Epithelial cell of proximal tubule (primary cell): ENCODE results near the gene NCKAP5. TPM values are rescaled to one million over a fixed set of nuclear protein-coding genes. Genes with fewer than 3 reads are reported as not detected.

Experiments used
- DNase-seq: peaks from one replicate; pipeline ENCODE4 v3.0.0-alpha.2; 2011; ENCODE audit warnings: low read depth
- H3K4me3 ChIP-seq: 2 replicates; pipeline ENCODE4 v1.5.1; 2011; ENCODE audit warnings: low read depth, mild to moderate bottlenecking, low read length
- CTCF ChIP-seq: conservative IDR thresholded peaks from 2 replicates; pipeline ENCODE4 v1.5.1; 2012; ENCODE audit warnings: low read depth, mild to moderate bottlenecking, low read length
- total RNA-seq: library from RNA; depleted of rRNA; stranded (reverse); fragments of >200 nt; gene quantifications from 2 replicates; pipeline ENCODE4 v1.2.3, GENCODE V29; 2015

NCKAP5 gene
- total RNA-seq, 1 donor from 2014 or later, result 0.69 TPM

- no peak for TF ChIP-seq CTCF
These were observed 262.0 kb downstream of the NCKAP5 start for GRCh38 chr2:133306236-133306635.

DNA sequence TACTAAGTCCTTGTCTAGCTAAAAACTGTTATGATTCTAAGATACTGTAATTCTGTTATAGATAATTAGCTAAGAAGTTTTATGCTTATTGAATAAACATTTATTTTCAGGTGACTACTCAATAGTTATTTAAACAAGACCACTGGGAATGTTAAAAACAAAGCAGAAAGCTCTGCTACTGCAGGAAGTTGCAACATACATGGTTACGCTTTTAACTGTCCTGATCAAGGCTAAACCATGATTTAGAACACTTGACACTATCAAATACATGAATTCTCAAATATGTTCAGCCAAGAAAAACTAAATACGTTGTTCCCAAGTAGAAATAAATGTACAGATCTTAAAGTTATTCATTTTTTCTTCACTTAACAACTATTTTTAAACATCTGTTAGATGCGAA, 263.9 kb downstream of the NCKAP5 start:
- DNase-seq, result no peak
- H3K4me3 ChIP-seq, result no peak overlapping the region
- no peak for TF ChIP-seq CTCF

More at GRCh38 chr2:133306236-133306635, 262.0 kb downstream of the NCKAP5 start:
- no peak for DNase-seq
- H3K4me3 ChIP-seq, result no peak overlapping the region

DNA sequence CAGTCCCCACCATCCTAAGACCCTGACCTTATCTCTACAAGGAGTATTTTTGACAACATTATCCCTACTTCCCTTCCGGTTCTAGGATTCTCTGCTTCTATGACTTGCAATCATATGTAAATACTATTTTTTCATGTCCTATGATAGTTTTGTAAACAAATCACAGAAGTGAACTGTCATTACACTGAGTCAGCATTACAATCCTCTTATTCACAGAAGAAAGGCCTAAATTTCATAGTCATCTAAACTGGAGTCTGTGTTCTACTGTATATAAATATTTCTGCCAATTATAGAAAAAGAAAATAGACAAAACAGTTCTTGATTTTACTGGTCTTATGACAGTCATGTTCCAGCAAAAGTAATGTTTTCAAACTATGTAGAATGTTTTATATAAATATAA, 265.1 kb downstream of the NCKAP5 start:
- no peak overlapping the region for H3K4me3 ChIP-seq
- no peak for DNase-seq
- no peak for TF ChIP-seq CTCF

- TF ChIP-seq CTCF, result no peak
- DNase-seq, result no peak
These were observed 271.9 kb downstream of the NCKAP5 start for GRCh38 chr2:133296401-133296800.

GRCh38 chr2:133293544-133294353, 274.5 kb downstream of the NCKAP5 start:
- TF ChIP-seq CTCF, result no peak
- DNase-seq, result no peak
- no peak overlapping the region for H3K4me3 ChIP-seq

More at GRCh38 chr2:133296401-133296800, 271.9 kb downstream of the NCKAP5 start:
- H3K4me3 ChIP-seq, result no peak overlapping the region

- no peak for DNase-seq
- TF ChIP-seq CTCF, result no peak
- H3K4me3 ChIP-seq, result no peak overlapping the region
These were observed 276.0 kb downstream of the NCKAP5 start for GRCh38 chr2:133292259-133292658.

DNA sequence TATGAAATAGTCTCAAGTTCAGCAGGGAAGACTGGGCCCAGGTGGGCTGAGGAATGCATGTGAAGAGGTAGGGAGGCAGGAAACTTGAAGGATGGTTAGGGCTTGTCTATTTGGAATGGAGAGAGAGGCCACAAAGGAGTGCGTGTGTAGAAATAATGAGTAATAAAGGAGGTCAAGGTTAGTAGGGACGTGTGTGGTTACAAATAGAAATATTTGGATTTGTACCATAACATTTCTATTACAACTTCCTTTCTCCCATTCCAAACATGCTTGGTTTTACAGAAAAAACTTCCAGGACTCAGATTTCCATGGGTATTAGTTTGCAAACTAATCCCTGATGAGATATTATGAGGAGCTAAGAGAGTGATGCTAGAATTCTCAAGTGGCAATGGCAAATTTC, 280.6 kb downstream of the NCKAP5 start:
- DNase-seq, result no peak
- TF ChIP-seq CTCF, result no peak
- no peak overlapping the region for H3K4me3 ChIP-seq
